Right lobe of liver (tissue), 6 donors: ENCODE data around the gene DGUOK. TPM values are rescaled to one million over a fixed set of nuclear protein-coding genes. Genes with fewer than 3 reads are reported as not detected.
A peak's percentile ranks its signal among the peaks of the same experiment; 100 is the strongest.

Experiments
- ATAC-seq, 4 donors: fragments of 200-7000 bp; cut with Tn5 transposase; one replicate each; pipeline ENCODE4 v1.9.1; 2020; ENCODE audit warnings: mild to moderate bottlenecking in 4 of 4, moderate library complexity in 4 of 4
- DNase-seq, 3 donors: peaks; one replicate each; pipeline ENCODE4 v3.0.0-alpha.2; 2020
- H3K27ac ChIP-seq, 3 donors: fragments of 200-600 bp; one replicate each; pipeline ENCODE4 v1.8.0; 2022
- H3K27me3 ChIP-seq, 2 donors: fragments of 200-600 bp; one replicate each; pipeline ENCODE4 v1.8.0; 2022
- H3K36me3 ChIP-seq, 4 donors: fragments of 200-600 bp; sonication (generic) in 1 of 4; one replicate each; pipeline versions ENCODE4 v1.5.1 to v1.8.0; 2017 to 2022; ENCODE audit warnings: control low read depth in 1 of 4
- H3K4me1 ChIP-seq, 4 donors: fragments of 200-600 bp; sonication (generic) in 1 of 4; one replicate each; pipeline versions ENCODE4 v1.5.1 to v1.8.0; 2017 to 2022; ENCODE audit warnings: control low read depth in 1 of 4
- H3K4me3 ChIP-seq, 3 donors: fragments of 200-600 bp; one replicate each; pipeline ENCODE4 v1.8.0; 2022
- H3K9me3 ChIP-seq, 4 donors: fragments of 200-600 bp; sonication (generic) in 1 of 4; one replicate each; pipeline versions ENCODE4 v1.5.1 to v1.8.0; 2017 to 2022; ENCODE audit warnings: control low read depth in 1 of 4
- CTCF ChIP-seq, 4 donors: fragments of 200-600 bp in 3 of 4; fragments of 450-650 bp in 1 of 4; IDR thresholded peaks; one replicate each; pipeline versions ENCODE4 v1.5.1 to v1.8.0; 2016 to 2022; ENCODE audit warnings: antibody characterized with exemption in 4 of 4, mild to moderate bottlenecking in 2 of 4
- POLR2A ChIP-seq: fragments of 450-650 bp; IDR thresholded peaks from one replicate; pipeline ENCODE4 v1.6.1; 2017; ENCODE audit warnings: antibody characterized with exemption, mild to moderate bottlenecking
- WGBS: methylation state at CpG from one replicate; pipeline ENCODE4 v1.1.6; 2018; ENCODE audit warnings: low coverage, low lambda C conversion rate; ENCODE audit not compliant: insufficient coverage; ENCODE audit errors: missing lambda C conversion rate; 5-methylcytosine and 5-hydroxymethylcytosine counted together
- intact Hi-C, 2 donors: fragments of 100-400 bp; cut with DNase I; formaldehyde crosslinking; loops; one replicate each; pipeline versions ENCODE4 v1.11.2 to v1.14.1; 2022
- total RNA-seq, 6 experiments: library from RNA; depleted of rRNA in 2 of 6; stranded (reverse); fragments of >200 nt in 2 of 6; fragmentation: NEBNext Ultra II Directional in 3 of 6; extraction: Animal tissue kit (Norgen Biotek cat#: 25700) in 3 of 6; gene quantifications; one replicate each; pipeline versions ENCODE4 v1.1.0 to v1.2.4, GENCODE V29; 2016 to 2023
- donor health status: DM: no; HTN: yes; CAD: no.
- donor health status: DM: no; HTN: no; CAD: no.
- donor health status: DM: no; HTN: no; CAD: no.
- donor health status: DM: no; HTN: yes; CAD: no.
- donor health status: DM: no; HTN: yes; CAD: no.

DGUOK gene
- total RNA-seq, 6 experiments from 2014 or later: 16.6 to 33.1 (median 22.6) TPM

- no peak overlapping the region for H3K27ac ChIP-seq
- DNase-seq: no peak
- WGBS: 52% methylated on average over 6 of the region's 6 CpGs
Observed at GRCh38 chr2:73970141-73970803, 43.6 kb downstream of the DGUOK start.

DNA sequence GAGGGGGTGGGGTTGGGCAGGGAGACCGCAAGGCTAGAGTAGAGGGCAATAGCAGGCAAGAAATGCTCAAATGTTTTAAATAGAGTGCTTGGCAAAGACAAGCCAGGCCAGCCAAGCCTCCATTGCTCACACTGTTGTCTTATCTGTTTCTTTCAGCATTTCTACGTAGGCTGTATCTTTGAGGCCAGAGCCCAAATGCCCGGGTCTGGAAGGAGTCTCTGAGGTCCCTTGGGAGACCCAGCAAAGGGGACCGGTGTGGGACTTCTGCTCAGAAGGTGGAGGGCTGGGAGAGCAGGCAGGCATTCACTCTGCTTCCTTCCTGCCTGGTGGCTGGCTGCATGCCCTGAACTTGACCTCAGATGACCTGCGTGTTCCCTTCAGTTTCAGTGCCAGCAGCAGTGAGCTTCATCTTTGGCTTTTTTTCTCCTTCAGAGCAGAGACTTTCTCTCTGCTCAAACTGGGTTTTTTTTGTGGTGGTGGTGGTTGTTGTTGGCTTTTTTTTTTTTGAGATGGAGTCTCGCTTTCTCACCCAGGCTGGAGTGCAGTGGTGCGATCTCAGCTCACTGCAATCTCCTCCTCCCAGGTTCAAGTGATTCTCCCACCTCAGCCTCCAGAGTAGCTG is 44.3 kb downstream of the DGUOK start:
- H3K4me1 ChIP-seq: peaks cover 0 to 6% (median 3%) of the 10 kb centered on the region in 4 donors
- ATAC-seq: peak; percentile 85 to 94 (median 90)
- H3K27ac ChIP-seq: peak overlapping the region in 1 of 3 donors; percentile 16
- intact Hi-C loops: no loop called here
- no peaks in the 10 kb centered on the region for H3K27me3 ChIP-seq
- DNase-seq: peak; percentile 70 to 78 (median 71)
- WGBS: 44% methylated on average over 6 of the region's 7 CpGs
- no peak overlapping the region for H3K4me3 ChIP-seq
- H3K9me3 ChIP-seq: no peaks in the 10 kb centered on the region
- no peaks in the 10 kb centered on the region for H3K36me3 ChIP-seq
- TF ChIP-seq CTCF (IDR thresholded peaks at IDR 0.05) (no peak), POLR2A (no peak)

More at GRCh38 chr2:73970141-73970803, 43.6 kb downstream of the DGUOK start:
- intact Hi-C loops: no loop called here
- Histone ChIP-seq H3K9me3 (no peaks in the 10 kb centered on the region), H3K27me3 (no peaks in the 10 kb centered on the region), H3K36me3 (no peaks in the 10 kb centered on the region), H3K4me1 (peaks cover 0 to 6% (median 3%) of the 10 kb centered on the region in 4 donors), H3K4me3 (no peak overlapping the region)
- TF ChIP-seq POLR2A: no peak
- ATAC-seq: peak in 2 of 4 donors; percentile 24 to 33

DNA sequence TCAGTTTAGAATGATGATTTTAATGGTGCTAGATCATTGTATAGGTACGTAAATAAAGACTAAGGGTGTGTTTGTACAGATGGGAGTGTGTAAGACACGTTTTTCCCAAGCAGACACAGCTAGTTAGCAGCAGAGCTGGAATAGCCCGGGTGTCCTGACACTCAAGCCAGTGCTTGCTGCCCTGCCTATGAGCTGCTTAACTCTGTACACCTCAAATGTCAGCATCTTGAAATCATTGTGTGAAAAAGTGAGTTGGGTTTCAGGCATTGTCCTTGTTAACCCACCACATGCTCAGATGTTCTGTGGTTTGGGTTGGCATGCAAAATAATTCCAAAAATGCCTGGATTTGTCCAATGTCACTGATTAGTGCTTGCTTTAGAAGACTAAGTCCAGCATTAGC is 45.0 kb downstream of the DGUOK start:
- H3K9me3 ChIP-seq: no peaks in the 10 kb centered on the region
- no peak for TF ChIP-seq POLR2A
- TF ChIP-seq CTCF (IDR thresholded peaks at IDR 0.05): no peak
- ATAC-seq: no peak
- DNase-seq: no peak
- no peak overlapping the region for H3K27ac ChIP-seq
- no peaks in the 10 kb centered on the region for H3K36me3 ChIP-seq
- intact Hi-C loops: no loop called here
- 62% methylated on average over 3 of the region's 3 CpGs for WGBS
- no peak overlapping the region for H3K4me3 ChIP-seq
- peaks cover 0 to 6% (median 3%) of the 10 kb centered on the region in 4 donors for H3K4me1 ChIP-seq
- no peaks in the 10 kb centered on the region for H3K27me3 ChIP-seq

GRCh38 chr2:73972846-73973245 is 46.2 kb downstream of the DGUOK start:
- no peak for TF ChIP-seq CTCF (IDR thresholded peaks at IDR 0.05)
- no peak for TF ChIP-seq POLR2A
- Histone ChIP-seq H3K9me3 (no peaks in the 10 kb centered on the region), H3K27me3 (no peaks in the 10 kb centered on the region), H3K27ac (no peak overlapping the region), H3K4me3 (no peak overlapping the region), H3K4me1 (peaks cover 0 to 6% (median 3%) of the 10 kb centered on the region in 4 donors), H3K36me3 (no peaks in the 10 kb centered on the region)
- WGBS: 54% methylated on average over 1 of the region's 3 CpGs
- no peak for DNase-seq
- intact Hi-C loops: no loop called here
- ATAC-seq: no peak

DNA sequence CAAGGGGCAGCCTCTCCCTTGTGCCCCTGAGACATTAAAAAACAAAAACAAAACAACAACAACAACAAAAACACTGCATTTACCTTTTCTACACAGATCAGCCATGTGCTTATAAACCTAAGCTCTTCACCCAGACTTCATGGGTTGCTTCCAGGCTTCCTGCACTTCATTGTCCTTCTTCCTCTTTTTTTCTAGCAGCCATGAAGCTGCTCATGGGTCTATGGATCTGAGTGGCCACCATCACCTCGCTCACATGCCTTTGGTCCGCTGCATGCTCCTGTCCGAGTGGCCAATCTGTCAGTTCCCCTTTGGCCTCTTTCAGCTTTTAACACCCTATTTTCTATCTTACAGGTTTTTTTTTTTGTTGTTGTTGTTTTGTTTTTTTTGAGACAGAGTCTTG is 49.1 kb downstream of the DGUOK start:
- H3K4me1 ChIP-seq: peaks cover 0 to 10% (median under 1%) of the 10 kb centered on the region in 4 donors
- 91% methylated on average over 3 of the region's 3 CpGs for WGBS

More for the DNA sequence above, 49.1 kb downstream of the DGUOK start:
- ATAC-seq (no peak), DNase-seq (no peak)
- Histone ChIP-seq H3K4me3 (no peak overlapping the region), H3K27ac (no peak overlapping the region), H3K27me3 (no peaks in the 10 kb centered on the region), H3K36me3 (no peaks in the 10 kb centered on the region), H3K9me3 (no peaks in the 10 kb centered on the region)
- intact Hi-C loops: no loop called here
- TF ChIP-seq CTCF (IDR thresholded peaks at IDR 0.05) (no peak), POLR2A (no peak)
